DMS 273 treated with DMSO at 0.1 percent for 48 hours (cell line): Measurements from ENCODE around the gene C22orf23.

Experiments used
- DNase-seq: peaks from one replicate; lab custom pipeline; 2025; lab: John Stamatoyannopoulos, UW

The C22orf23 gene

DNA sequence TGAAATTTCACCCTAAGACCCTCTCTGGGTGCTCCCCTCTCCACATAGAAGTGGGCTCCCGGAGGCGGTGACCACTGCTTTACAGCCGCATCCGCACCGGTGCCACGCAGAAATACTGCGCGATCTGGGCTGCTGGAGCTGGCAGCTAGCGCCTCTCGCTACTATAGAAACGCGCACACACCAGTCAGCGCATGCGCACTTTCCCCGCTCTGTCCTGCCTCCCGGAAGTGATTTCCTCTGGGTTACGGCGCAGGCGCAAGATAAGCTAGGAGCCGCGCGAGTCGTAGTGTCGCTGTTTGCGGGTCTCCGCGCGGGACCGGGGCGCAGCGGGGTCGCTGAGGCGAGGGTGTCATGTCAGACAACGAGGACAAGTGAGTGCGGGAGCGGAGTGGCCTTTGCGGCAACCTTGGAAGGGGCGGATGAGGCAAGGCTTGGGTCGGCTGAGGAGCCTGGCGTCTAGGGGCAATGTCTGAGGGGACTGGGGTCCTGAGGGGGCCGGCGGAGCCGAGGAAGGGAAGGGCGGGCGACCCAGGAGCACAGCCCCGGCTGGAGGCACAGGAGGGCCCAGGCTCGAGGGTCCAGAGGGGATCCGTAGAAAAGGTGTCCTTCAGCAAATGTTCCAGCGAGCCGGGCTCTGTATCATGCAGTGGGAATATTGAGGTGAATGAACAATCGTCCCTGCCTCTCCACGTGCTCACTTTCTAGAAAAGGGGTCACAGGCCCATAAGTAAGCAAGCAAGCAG is at the start of gene C22orf23, which contains the start of gene POLR2F:
C22orf23 (minus strand) TSS at position 165 of the 743 bp plus-strand sequence. CDS start 452 bp downstream, outside the sequence.
POLR2F (plus strand) TSS at position 263 of the 743 bp plus-strand sequence; CDS start at position 352, 89 bp downstream.
- DNase-seq, result peak; percentile 78

DNA sequence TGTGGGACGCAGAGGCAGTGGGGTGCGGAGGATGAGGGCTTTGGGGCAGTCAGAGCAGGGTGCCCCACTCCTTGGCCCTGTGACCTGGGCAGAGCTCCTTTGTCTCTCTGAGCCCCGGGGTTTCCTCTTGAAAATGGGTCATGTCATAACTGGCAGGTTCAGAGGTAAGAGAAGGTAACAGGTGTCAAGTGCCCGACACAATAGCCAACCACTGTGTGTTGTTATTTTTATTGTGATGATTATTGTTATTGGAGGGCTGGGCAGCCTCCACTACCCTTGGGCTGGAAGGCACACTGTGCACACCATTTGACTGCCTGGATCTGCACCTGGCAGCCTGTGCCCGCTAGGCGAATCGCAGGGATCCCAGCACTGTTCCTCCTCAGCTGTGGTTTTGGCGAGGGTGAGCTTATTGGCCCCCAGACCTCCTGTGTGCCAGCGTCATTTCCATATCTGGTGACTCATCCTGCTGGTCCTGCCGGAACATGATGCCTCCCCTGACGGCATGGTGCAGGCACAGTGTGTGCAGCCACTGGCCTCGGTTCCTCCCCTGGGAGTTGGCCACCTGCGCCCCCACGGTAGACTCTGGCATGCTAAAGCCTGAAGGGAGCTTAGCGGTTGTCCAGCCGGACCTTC is 46.4 kb upstream of the C22orf23 start:
- peak; percentile 42 for DNase-seq

DNA sequence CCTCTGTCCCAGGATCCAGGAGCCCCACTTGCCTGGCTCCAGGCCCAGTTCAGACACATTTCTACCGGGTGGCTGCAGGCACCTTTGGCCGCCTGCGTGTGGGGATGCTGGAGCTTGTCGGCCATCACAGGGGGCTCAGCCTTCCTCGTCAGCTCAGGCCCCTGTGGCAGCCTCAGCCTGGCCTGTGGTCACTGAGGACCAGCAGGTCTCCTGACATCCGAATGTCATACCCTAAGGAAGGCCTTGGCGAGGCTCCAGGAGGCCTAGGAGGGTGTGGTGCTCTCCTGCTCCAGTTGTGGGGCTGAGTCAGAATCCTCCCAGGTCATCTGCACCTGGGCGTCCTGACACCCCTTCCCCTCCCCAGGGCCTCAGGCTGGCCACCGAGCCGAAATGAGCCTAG is 45.8 kb upstream of the C22orf23 start:
- DNase-seq, result no peak

DNA sequence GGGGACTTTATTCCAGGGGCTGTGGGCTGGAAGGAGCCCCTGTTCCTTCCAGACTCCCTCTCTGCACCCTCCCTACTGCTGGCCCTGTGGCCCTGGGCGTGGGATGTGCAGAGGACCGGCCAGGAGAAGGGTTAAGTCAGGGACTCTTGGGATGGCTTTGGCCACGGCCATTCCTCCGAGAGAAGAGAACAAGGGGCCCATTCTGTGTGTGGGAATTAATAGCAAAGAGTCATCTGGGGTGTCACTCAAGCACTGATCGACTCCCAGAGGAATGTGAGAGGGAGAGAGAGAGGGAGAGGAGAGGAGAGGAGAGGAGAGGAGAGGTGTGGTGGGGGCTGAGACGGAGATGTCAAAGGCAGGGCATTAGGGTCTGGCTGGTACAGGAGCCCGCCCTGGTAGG is 45.1 kb upstream of the C22orf23 start:
- no peak for DNase-seq

DNA sequence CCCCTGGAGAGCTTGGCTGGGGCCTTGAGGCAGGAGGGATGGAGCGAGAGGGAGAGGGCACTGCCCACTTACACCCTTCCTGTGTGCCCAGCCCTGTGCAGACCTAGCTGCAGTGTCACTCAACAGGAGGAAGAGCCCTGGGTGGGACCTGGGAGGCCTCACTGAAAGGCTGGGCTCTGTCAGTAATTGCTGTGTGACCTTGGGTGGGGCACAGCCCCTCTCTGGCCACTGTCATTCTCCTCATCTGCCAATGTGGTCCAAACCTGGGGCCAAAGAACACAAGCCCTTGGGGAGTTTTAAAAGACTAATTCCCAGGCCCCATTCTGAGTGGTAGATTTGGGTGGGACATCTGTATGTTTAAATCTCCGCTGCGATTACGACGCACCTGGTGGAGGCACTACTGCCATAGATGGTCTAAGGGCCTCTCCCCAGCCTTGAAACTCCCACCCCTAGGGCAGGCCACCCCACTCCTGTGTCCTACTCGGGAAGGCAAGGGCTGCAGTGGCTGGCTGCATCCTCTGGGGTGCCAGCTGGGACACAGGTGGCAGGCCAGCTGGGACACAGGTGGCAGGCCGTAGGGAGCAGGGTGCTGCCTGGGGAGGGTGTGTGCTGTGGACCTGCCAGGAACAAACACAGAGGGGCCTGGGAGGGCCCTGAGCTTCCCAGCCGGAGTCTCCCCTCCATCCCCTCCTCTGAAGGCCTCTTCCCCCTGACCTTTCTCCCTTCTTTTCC is 43.3 kb upstream of the C22orf23 start:
- DNase-seq, result no peak

DNA sequence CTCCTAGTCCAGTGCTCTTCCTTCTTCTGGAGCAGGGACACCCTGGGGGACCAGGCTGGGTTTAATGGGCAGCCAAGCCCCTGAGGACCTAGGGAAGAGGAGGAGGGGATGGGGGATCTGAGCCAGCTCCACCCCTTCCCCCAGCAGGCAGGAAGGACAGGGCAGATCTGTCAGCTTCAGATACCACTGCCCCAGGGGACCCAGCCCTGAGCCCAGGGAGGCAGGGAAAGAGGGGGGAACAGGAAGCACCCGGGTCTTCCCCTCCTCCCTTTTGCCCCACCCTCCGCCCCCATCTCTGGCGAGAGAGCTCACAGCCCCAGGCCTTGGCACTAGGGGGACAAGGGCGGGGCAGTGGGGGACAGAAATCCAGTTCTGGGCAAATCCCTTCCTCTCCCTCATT is 42.7 kb upstream of the C22orf23 start:
- DNase-seq, result no peak

GRCh38 chr22:37995460-37995859 is 42.1 kb upstream of the C22orf23 start:
- DNase-seq, result no peak

DNA sequence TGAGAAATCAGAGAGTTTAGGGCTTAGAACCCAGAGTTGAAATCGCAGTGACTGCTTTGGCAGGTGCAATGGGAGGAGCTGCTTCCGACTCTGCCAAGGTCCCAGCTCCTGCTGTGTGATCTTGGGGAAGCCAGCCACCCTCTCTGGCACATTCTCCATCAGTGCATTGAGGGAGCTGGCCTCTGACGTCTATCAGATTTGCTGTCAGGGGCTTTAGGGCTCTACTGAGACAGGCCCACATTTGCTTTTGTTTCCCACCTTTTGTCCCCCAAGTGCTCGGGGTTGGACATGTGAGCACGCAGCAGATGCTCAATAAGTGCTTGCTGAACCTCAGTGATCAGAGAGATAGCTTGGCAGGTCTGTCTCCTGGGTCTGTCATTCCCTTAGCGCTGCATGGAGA is 41.6 kb upstream of the C22orf23 start:
- no peak for DNase-seq

- no peak for DNase-seq
These were observed 40.6 kb upstream of the C22orf23 start for GRCh38 chr22:37994049-37994448.

DNA sequence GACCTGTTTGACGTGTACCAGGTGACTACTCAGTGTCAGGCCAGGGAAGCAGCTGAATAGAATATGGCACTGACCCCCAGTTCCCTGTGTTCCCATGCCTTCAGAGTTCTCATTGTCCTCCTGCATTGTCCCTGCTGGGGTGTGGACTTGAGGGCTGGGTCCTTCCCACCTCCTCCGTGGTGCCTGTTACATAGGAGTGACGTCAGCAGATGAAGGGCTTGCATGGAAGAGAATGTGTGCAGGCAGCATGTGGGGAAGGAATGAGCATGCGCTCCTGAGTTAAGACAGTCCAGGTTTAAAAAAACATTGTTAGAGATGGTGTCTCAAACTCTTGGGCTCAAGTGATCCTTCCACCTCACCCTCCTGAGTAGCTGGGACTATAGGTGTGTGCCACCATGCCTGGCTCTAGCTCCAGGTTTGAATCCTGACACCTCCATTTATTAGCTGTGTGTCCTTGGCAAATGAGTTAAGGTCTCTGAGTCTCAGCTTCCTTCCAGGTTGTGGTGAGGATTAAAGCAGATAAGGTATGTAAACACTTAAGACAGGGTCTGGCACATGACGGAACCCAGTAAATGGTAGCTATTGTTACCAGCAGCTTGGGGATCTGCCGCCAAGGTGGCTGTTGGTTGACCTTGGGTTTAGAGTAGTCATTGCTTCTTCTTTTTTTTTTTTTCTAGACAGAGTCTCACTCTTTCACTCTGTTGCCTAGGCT is 38.5 kb upstream of the C22orf23 start:
- no peak for DNase-seq

DNA sequence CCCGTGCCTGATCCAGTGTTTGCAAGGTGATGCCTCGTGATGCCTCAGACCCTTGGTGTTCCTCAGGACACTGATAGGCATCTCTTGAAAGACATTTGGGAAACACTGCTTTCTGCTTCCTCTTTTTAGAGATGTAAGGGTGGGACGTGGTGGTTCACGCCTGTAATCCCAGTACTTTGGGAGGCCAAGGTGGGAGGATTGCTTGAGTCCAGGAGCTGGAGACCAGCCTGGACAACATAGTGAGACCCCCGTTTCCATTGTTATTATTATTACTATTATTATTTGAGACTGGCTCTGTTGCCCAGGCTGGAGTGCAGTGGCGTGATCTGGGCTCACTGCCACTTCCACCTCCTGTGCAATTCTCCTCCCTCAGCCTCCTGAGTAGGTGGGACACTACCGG is 37.5 kb upstream of the C22orf23 start:
- DNase-seq, result no peak

DNA sequence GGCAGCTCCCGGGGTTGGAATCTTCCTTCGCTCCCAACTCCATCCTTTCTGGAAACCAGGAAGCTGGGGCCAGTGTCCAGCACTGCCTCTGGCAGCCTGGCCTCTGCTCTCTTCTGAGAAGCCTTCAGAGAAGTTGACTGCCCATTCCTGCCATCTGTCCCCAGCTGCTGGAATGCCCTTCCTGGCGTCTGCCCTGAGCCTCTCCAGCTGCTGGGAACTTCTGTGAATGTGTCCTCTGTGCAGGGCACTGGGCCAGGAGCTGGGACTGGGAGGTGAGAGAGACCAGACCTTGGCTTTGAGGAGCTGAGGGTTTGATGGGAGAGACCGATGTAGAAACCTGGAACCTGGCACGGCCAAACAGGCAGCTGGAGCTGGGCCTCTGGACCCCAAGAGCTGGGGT is 36.9 kb upstream of the C22orf23 start:
- peak; percentile 39 for DNase-seq

DNA sequence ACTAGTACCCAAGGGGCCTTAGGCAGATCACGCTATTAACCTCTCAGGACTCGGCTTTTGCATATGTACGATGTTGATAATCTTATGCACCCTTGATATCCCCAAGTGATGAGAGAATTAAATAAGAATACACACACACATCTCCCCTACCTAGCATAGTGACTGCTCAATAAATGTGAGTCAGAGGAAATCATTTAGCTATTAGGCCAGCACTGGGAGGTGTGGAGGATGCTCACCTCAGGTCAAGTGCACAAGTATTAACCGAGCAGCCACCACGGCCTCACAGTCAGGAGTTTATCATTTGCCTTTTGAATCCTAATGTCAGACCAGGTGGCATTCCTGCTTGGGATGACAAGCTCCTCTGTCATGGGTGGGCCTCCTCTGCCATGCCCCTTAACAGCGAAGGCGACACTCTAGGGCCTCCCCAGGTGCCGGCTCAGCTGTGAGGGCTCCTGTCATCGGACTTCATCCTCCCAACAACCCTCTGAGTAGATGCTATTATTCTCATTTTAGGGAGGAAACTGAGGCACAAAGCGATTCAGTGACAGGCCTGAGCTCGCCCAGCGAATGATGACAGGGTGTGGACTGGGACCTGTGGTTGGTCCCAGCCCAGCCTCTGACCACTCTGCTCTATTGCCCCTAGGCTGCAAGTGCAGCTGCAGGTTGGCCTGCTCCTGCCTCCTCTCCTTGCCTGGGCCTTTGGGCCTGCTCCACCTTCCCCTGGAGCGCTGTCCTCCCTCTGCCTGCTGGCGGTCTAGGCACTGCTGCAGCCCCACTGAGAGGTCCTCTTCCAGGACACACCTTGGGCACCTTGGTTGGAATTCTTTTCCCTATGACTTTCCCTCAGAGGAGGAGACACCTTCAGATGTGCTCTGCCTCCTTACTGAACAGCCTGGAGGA is 36.0 kb upstream of the C22orf23 start:
- DNase-seq, result no peak

- DNase-seq, result no peak
These were observed 33.0 kb upstream of the C22orf23 start for GRCh38 chr22:37986371-37986770.

- DNase-seq, result no peak
These were observed 32.4 kb upstream of the C22orf23 start for GRCh38 chr22:37985751-37986281.

GRCh38 chr22:37985050-37985585 is 31.7 kb upstream of the C22orf23 start:
- no peak for DNase-seq

GRCh38 chr22:37983860-37984791 is 30.7 kb upstream of the C22orf23 start, which contains the start of gene SOX10:
SOX10 (minus strand) TSS chr22:37984555; CDS start chr22:37983784, 771 bp downstream.
- DNase-seq, result no peak

DNA sequence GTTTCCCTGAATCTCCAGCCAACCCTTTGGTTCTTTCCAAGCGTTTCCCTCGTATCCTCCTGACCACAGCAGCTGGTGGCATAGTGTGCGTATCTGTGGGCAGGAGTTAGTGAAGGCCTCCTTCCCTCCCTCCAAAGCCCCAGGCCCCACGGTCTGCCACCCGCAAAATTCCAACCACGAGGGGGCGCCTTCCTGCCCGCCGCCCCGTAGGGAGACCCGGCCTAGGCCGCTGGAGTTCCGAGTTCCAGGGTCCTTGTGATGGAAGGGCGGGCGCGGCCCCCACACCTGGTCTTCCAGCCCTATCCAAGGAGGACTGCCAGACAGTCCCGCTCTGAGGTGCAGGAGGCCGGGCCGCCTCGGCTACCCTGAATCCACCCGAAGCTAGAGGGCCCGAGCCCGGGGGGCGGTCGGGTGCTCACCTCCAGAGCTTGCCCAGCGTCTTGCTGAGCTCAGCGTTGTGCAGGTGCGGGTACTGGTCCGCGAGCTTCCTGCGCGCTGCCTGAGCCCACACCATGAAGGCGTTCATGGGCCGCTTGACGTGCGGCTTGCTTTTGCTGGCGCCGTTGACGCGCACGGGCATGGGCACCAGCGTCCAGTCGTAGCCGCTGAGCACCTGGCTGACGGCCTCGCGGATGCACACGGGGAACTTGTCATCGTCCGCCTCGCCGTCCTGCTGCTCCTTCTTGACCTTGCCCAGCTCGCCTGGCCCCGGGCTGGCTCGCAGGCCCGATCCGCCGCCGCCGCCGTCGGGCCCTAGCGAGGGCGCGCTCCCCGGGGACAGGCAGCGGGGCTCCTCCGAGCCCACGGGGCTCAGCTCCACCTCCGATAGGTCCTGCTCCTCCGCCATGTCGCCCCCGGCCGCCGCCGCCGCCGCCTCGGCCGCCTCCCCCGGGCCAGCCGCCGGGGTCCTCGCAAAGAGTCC is 29.8 kb upstream of the C22orf23 start:
- DNase-seq, result no peak
